ENCODE data around the gene VCL.

DNA sequence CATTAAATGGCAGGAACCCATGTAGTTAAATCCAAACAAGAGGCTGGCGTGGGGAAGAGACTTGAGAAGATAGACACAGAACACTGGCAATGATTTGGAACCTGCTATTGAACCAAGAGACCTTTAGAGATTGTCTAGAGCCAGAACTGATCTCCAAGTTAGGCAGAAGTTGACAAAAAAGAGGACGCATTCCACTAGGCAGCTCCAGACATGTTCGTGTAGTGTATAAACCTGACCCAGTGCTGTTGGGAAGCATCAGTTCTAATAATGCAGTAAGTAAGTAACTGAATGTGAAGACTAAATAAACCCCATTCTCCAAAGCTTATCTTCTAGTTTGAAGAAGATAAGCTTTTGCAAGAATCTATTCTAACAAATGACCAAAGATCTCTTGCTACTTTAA, 101.9 kb downstream of the VCL start:
- TF ChIP-seq CTCF (IDR thresholded peaks at IDR 0.05), result no peak
- no peak for TF ChIP-seq POLR2A (IDR thresholded peaks at IDR 0.05)
